Measurements from ENCODE around the gene CCDC91.

GRCh38 chr12:28424965-28425364 is 234.7 kb downstream of the CCDC91 start:
- no peak for TF ChIP-seq HDGF (IDR thresholded peaks at IDR 0.05; ENCODE audit: borderline replicate concordance)
- no peak for TF ChIP-seq PKNOX1 (IDR thresholded peaks at IDR 0.05)
- TF ChIP-seq ZNF384 (IDR thresholded peaks at IDR 0.05) = no peak
- TF ChIP-seq CTBP1 (IDR thresholded peaks at IDR 0.05; ENCODE audit: borderline replicate concordance) = no peak
- no peak for TF ChIP-seq FOXK2 (IDR thresholded peaks at IDR 0.05)
